Stimulated activated CD4-positive, alpha-beta T cell treated with anti-CD3 and anti-CD28 coated beads, TNF-alpha, amount 100 ng/mL, for 24 hours (primary cell): ENCODE results near the gene IMPDH2.

Experiments
- DNase-seq, 3 experiments: peaks; one replicate each; pipeline ENCODE4 v3.0.0-alpha.2; 2020; ENCODE audit warnings: low read depth in 3 of 3

Gene IMPDH2

DNA sequence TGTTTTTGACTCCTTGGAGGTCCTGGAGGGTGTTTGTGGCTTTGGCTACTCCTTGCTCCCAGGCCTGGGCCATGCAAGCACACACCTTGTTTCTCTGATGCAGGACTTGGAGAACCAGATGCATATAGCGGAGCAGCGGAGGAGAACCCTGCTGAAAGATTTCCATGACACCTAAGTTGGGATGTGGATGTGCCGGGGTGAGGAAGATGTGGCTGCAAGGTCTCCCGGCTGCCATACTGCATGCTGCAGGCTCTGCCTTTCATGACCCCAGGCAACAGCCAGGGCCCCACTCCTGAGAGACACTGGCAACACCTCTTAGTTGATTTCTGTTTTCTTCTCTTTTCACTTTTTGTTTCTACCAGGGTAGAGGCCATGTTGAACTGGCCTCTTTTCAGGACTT is 46.1 kb downstream of the IMPDH2 start:
- DNase-seq = no peak

DNA sequence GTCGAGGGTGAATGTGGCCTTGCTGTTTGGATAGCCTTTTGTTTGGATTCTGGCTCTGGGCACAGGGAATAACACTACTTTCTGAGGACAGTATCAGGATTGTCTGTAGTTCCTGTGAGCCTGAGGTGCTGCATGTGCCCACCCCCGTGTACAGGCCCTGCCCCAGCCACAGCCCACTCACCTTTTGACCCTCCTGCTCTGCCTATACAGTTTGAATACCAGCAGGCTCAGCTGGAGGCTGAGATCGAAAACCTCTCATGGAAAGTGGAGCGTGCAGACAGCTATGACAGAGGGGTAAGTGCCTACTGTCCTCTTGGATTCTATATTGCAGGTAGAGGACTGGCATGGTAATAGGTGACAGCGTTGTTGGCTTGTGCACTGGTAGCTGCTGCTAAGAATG is 46.5 kb downstream of the IMPDH2 start:
- no peak for DNase-seq

DNA sequence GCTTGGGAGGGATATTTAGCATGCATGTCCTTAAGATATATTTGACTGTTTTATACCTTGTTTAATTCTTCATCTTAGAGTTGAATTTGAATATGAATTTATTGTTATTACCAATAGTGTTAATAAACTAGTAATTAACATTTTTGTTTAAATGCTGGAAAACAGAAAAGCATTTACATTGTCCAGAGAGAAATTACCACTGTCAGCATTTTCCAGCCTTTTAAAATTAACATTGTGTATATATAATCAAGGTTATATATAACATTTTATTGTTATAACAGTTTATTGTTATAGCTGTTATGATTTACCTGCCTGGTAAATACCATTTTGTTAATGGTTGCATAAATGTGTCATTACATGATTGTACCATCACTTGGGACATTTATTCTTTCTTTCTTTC is 47.2 kb downstream of the IMPDH2 start:
- no peak for DNase-seq

DNA sequence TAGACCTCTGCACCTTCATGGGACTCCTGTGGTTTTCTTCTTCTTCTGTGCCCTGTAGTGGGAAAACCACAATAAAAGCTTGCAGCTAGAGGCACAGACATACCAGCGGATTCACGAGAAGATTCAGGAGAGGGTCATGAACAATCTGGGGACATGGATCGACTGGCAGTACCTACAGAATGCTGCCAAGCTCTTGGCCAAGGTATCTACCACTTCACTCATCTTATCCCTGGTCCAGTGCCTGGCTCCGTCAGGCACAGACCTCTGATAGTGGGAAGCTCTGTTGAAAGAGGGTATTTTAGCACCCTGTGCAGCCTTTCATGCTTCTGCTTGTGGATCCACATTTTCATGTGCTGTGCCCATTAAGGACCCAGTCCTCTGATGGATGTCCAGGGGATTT is 48.9 kb downstream of the IMPDH2 start:
- DNase-seq = no peak

DNA sequence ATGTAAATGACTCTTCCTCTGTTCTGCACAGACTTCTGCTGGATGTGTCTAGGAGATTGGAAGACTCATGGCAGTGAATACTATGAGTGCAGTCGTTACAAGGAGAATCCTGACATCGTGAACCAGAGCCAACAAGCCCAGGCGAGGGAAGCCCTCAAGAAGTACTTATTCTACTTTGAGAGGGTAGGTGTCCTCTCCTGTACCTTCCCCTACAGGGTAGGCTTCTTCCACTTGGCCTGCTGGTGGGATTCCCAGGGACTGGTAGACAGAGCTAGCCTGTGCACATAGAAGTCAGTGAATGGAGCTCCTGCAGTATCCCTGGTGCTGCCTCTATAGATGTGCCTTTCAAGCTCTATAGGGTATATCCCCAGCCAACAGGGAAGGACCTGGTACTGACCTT is 49.7 kb downstream of the IMPDH2 start:
- no peak for DNase-seq
